EL (cell line): Measurements from ENCODE around the gene DEFB127.
"Not testable (repeated sequence)": the region's sequence is repeated elsewhere in the genome, so short reads cannot be mapped to it uniquely, and the experiment has no call there.

Source experiments
- DNase-seq: peaks from one replicate; pipeline ENCODE4 v3.0.0-alpha.2; 2016

Gene DEFB127, protein sequence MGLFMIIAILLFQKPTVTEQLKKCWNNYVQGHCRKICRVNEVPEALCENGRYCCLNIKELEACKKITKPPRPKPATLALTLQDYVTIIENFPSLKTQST

GRCh38 chr20:157154-157553 is at the start of gene DEFB127:
DEFB127 (plus strand) TSS chr20:157454; CDS start chr20:157545, 91 bp downstream.
- DNase-seq = no peak

- DNase-seq = no peak
Measured at GRCh38 chr20:112396-112795, 44.9 kb upstream of the DEFB127 start.

DNA sequence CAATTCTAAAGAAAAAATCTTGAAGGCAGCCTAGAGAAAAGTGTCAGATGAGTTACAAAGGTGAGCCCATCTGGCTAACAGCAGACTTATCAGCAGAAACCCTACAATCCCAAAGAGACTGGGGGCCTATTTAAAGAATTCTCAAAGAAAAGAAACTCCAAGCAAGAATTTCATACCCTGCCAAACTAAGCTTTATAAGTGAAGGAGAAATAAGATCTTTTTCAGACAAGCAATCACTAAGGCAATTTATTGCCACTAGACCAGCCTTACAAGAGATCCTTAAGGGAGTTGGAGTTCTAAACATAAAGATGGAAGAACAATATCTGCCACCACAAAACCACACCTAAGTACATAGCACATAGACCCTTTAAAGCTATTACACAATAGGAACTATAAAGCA is 39.7 kb upstream of the DEFB127 start:
- DNase-seq = no peak

DNA sequence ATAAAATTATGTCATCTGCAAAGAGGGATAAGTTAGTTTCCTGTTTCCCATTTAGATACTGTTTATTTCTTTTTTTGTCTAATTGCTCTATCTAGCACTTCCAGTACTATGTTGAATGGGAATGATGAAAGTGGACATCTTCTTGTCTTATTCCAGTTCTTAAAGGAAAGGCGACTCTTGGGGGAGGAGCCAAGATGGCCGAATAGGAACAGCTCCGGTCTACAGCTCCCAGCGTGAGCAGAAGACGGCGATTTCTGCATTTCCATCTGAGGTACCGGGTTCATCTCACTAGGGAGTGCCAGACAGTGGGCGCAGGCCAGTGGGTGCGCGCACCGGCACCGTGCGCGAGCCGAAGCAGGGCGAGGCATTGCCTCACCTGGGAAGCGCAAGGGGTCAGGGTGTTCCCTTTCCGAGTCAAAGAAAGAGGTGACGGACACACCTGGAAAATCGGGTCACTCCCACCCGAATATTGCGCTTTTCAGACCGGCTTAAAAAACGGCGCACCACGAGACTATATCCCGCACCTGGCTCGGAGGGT is 27.4 kb upstream of the DEFB127 start:
- not testable (repeated sequence) for DNase-seq

DNA sequence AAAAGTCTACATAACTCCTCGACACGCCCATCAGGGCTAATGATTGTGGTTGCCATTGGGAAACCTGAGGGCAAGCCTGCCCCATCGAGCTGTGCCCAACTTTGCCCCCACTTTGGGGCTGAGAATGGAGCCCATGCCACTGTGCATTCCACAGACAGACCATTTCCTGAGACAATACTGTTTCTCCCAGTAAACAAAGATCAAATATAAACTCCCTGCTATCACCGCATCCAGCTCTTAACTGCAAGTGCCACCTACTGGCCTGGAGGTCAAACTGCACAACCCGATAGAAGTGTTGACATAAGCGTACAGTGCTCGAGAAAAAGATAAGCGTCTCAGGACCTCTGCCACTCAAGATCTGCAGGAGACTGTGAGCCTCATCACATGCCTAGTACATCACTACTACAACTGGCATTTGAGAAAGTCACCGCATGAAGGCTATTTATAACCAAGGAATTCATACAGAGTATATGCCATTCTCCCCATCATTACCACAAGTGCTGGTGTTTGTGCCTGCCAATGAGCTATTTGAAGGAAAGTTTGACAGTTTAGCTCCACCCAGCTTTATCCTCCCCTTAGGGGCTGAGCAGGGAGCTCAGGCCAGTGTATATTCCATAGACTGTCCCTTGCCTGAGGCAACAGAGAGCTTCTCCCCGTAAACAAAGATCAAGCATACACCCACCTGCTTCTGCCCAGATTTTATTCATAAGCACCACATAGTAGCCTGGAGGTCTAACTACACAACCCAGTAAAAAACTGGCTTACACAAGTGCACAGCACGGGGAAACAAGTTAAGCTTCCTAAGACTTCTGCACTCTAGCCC is 19.4 kb upstream of the DEFB127 start:
- DNase-seq = peak; percentile 6

DNA sequence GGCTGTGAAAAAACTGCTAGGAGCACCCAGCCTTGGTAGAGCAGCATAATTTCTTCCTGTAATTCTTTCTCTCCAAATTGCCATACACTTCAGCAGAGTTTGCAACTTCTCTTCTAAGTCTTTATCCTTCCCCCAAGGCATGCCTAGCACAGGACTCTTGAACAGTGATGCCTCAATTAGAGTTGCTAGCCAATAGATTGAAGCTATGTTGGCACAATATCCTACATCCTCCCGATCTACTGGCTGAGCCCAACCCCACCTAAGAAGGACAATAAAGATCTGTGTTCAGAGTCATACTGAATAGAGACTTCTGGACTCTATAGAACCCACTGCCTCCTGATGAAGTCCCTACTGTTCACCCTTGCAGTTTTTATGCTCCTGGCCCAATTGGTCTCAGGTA is 15.0 kb upstream of the DEFB127 start, which contains the start of gene DEFB126:
TSS of gene DEFB126 (plus strand) at position 301 of the 400 bp plus-strand sequence. CDS start at position 340, 39 bp downstream.
- no peak for DNase-seq

DNA sequence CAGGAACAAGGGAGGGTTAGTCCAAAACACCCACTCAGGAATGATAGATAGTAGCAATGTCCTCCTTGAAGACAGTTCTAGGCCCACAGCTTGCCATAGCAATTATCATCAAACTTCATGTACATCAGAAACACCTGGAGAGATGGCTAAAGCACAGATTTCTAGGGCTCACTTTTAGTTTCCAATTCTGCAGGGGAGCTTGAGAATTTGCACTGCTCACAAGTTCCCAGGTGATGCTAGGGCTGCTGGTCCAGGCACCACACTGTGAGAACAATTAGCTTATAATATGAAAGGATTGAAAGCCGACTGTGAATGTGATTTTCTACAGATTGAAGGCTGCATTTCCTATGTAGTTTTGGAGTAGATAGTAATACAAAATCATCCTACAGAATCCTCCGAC is 11.4 kb upstream of the DEFB127 start:
- no peak for DNase-seq

DNA sequence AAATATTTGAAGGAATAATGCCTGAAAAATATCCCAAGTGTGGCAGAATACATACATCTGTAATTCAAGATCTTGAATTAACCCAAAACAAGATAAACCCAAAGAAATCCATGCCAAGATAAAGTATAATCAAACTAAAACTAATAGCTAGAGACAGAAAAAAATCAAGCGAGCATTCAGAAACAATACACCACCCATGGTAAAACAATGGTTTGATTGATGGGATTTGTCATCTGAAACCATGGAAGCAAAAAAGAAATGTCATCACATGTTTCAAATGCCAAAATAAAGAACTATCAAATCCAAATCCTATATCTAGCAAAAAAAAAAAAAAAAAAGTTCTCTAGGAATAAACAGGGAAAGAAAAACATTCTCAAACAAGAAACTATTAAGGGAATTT is 5.1 kb upstream of the DEFB127 start:
- DNase-seq = no peak

GRCh38 chr20:164618-165017 is 7.4 kb downstream of the DEFB127 start:
- no peak for DNase-seq

DNA sequence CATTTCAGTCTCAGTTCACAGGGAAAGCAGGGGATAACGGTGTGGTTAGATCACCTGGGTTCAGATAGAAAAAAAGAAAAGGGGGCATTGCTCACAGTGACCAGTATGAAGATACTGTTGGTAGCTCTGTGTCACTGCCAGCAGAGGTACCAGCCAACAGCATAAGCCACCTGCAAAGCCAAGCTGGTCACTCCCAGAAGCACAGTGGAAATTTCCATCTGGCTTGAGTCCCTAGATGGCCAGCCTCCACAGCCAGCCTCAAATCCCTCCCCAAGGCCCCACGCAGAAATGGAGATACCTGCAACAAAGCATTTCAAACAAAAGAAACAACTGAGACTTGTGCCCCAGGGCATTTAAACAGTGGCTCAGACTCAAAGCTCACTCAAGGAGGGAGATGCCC is 11.6 kb downstream of the DEFB127 start:
- DNase-seq = no peak

DNA sequence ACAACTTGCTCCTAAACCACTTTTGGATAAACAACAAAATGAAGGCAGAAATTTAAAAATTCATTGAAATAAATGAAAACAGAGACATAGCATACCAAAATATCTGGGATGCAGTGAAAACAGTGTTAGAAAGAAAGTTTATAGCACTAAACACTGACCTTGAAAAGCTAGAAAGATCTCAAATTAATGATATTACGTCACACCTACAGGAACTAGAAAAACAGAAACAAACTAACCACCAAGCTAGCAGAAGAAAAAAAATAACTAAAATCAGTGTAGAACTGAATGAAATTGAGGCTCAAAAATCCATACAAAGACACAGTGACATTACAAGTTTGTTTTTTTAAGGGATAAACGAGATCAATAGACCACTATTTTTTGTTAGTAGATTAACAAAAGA is 27.0 kb downstream of the DEFB127 start:
- DNase-seq = no peak

DNA sequence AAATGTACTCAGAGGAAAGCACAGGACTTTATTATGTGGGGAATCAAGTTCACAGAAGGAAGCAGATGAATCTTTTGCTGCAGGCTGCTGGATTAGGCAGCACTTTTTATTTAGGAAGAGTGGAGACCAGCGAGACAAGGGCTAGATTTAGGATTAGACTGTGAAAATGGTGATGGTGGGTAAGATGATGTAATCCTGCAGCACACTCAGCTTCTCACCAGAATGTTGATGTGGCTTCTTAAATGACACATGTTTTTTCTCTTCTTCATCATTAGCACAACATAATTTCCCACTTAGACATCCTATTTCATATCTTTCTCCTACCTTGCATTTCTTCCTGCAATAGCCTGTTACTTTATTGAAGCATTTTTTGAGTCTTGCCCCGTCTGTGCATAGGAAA is 30.5 kb downstream of the DEFB127 start:
- no peak for DNase-seq

- no peak for DNase-seq
Measured at GRCh38 chr20:189611-190010, 32.4 kb downstream of the DEFB127 start, which contains the start of gene DEFB128. DEFB128 (minus strand) TSS chr20:189711; CDS start chr20:189623, 88 bp downstream.

DNA sequence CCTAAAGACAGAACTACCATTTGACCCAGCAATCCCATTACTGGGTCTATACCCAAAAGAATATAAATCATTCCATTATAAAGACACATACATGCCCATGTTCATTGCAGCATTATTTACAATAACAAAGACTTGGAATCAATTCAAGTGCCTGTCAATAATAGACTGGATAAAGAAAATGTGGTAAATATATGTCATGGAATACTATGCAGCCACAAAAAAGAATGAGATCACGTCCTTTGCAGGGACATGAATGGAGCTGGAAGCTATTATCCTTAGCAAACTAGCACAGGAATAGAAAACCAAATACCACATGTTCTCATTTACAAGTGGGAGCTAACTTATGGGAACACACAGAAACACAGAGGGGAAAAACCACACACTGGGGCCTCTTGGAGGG is 41.0 kb downstream of the DEFB127 start:
- DNase-seq = no peak

- peak; percentile 23 for DNase-seq
Measured at GRCh38 chr20:199996-200395, 42.7 kb downstream of the DEFB127 start.

DNA sequence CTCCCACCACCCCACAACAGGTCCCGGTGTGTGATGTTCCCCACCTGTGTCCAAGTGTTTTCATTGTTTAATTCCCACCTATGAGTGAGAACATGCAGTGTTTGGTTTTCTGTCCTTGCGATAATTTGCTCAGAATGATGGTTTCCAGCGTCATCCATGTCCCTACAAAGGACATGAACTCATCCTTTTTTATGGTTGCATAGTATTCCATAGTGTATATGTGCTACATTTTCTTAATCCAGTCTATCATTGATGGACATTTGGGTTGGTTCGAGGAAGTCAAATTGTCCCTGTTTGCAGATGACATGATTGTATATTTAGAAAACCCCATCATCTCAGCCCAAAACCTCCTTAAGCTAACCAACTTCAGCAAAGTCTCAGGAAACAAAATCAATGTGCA is 46.4 kb downstream of the DEFB127 start:
- DNase-seq = not testable (repeated sequence)
